SH-SY5Y (cell line): ENCODE results near the gene SAMM50.

Experiments used
- GATA2 ChIP-seq: IDR thresholded peaks from 2 replicates; pipeline ENCODE4 v1.6.1; 2011; ENCODE audit warnings: mild to moderate bottlenecking, low read depth, low read length
- GATA3 ChIP-seq: IDR thresholded peaks from 2 replicates; pipeline ENCODE4 v1.6.1; 2011; ENCODE audit warnings: low read depth, mild to moderate bottlenecking, low read length, moderate library complexity

The SAMM50 gene

DNA sequence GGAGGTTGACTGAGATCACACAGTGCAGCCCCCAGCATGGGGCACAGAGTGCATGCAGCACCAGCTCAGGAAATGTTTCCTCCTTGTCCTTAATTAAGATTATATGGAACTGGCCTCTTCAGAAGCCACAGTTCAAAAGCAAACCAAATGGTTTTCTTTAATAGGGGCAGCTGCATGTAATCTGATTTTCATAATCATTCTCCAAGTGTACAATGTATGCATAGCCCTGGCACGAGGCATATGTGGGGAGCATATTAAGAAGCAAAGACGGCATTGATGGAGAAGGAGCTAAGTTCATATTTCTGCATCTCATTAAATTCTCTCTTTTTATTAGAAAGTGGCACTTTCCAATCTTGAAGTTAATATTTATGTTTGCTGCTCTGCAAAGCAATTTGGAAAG, 59.0 kb downstream of the SAMM50 start:
- no peak for TF ChIP-seq GATA3
- no peak for TF ChIP-seq GATA2

DNA sequence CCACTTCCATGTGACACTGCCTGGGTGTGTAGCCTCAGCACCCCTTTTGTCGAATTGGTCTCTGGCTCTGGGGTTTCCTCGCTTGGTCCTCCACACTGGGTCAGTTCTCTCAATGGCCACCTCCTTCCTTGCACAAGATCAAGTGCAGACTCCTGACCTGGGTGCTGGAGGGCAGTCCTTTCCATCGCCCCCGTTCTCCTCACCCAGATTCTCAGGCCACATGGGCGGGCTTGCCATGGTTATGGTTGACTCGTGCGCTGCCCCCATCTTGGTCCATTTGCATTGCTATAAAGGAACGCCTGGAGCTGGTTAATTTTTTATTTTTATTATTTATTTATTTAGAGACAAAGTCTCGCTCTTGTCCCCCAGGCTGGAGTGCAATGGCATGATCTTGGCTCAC, 63.4 kb downstream of the SAMM50 start:
- TF ChIP-seq GATA3: no peak
- no peak for TF ChIP-seq GATA2

DNA sequence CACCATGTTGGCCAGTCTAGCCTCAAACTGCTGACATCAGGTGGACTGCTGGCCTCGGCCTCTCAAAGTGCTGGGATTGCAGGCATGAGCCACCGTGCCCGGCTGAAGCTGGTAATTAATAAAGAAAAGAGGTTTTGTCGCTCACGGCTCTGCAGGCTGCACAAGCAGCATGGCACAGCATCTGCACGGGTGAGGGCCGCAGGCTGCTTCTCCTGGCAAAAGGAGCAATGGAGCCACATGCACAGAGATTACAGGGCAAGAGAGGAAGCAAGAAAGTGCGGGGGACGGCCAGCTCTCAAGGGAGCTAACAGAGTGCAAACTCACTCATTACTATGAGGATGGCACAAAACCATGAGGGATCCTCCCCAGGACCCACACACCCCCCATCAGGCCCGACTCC, 64.2 kb downstream of the SAMM50 start:
- TF ChIP-seq GATA3 (no peak), GATA2 (no peak)

DNA sequence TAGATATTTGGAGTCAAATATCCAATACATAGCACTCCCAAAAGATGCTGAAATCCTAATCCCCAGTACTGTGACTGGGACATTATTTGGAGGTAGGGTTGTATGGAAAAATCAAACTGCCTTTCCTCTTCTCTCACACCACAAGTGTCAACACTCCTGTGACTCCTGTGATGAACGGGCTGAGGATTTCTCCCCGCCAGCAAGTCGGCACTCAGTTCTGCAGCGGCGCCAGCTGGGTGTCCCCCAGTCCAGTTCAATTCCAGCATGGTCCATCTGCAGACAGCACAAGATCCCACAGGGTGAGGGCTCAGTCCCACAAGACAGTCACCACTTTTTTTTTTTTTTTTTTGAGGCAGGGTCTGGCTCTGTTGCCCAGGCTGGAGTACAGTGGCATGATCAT, 64.6 kb downstream of the SAMM50 start:
- TF ChIP-seq GATA3 (no peak), GATA2 (no peak)

DNA sequence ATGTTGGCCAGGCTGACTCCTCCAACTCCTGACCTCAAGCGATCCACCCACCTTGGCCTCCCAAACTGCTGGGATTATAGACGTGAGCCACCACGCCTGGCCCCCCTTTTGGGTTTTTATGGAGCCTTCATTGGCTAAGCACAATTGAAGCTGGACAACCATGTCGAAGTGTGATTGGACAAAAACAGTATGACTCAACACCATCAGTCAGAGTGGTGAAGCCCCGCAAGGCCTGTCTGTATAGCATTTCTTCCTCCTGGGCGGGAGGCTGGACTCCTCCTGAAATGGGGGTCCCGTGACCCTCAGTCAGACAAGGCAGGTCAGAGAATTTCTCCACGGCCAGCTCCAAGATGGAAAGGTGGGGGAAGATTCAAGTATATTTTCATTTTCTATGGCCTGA, 65.7 kb downstream of the SAMM50 start:
- TF ChIP-seq GATA3: no peak

DNA sequence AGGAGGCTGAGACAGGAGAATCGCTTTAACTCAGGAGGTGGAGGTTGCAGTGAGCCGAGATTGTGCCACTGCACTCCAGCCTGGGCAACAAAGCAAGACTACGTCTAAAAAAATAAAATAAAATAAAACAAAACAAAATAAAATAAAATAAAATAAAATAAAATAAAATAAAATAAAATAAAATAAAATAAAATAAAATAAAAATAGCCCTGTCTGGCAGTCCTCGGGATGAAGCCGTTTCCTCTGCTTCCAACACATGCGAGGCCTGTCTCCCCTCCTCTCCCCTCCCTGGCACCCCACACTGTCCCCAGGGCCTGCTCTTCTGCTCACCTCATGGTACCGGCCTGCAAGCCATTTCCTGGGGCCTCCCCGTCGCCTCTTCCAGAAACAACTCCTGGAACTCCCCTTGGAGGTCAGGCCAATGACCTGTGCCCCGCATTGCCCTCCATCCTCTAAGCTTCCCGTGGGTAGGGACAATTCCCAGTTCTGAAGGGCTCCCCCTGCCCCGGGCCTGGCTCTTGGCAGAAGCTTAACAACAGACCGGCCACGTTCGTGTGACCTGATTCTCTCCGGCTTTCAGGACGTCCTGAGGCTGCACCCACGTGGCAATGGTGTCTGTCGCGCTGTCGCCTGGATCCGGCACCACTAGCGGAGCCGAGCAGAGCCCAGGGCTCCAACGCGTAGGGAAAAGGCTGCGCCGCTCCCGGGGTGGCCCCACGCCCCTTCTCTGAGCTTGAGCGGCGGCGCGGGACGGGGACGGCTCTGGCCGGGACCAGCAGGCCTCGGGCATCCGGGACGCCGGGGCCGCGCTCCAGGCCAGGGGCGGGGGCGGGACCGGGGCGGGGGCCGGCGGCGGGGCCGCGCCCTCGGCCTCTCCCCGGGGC, 68.4 kb downstream of the SAMM50 start:
- TF ChIP-seq GATA2: no peak
- TF ChIP-seq GATA3: no peak

DNA sequence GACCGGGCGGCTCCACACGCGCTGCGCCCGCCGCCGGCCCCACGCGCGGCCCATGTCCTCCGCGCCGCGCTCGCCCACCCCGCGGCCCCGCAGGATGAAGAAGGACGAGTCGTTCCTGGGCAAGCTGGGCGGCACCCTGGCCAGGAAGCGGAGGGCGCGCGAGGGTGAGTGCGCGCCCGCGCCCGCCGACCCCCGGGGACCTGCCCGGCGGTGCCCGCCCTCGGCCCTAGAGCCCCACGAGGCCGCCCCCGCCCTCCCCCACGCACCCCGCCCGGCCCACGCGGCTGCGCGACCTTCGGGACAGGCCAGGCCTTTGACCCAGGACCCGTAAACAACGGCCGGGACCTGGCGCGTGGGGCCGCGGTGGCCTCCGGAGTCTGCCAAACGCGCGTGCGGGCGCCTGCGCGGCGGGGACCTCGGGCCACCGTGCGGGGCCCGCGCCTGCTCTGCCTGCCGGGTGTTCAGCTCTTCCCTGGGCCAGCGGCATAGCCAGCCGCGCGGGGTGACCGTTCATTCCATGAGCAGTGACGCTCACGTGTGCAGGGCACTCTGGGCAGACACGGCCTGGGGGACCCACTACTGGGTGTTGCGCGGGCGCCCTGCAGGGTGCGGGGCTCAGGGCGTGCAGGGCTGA, 69.2 kb downstream of the SAMM50 start, which contains the start of gene PARVB:
PARVB (plus strand) TSS at position 15 of the 634 bp plus-strand sequence; CDS start at position 53, 38 bp downstream.
- TF ChIP-seq GATA3 (no peak), GATA2 (no peak)

DNA sequence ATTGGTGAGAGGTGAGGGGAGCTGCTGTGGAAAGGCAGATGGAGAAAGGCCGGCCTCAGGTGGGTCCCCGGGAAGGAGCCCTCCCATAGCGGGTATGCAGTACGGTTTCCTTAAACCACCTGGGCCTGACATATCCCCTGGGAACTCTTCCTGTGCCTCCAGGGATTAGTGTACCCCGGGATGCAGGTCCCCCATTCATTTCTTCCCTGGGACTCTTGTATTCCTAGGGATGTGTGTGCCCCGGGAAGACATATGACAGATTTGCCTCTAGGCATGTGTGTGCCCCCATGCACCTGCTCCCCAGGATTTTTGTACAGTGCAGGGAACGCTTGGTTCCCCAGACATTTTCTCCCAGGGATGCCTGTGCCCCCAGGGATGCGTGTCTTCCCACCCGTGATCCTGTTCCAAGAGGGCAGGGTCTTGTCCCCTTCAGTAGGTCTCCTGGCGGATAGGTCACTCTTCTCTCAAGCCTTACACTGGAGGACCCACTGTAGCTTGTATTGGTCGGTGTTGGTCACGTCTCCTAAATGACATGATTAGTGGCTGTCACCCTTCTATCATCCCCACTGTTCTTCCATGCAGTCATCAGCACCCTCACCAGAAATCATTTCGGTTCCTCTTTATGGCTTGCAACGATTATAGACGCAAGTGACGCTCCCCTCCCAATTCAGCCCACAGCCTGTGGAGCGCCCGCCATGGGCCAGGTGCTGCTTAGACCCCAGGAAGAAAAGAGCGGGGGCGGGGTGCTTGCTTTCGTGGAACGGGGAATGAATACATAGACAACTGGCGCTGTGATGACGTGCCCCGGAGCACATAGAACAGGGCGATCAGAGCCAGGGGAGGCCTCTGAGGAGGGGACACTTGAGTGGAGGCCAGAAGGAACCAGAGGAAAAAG, 70.2 kb downstream of the SAMM50 start:
- TF ChIP-seq GATA3: no peak
- no peak for TF ChIP-seq GATA2

DNA sequence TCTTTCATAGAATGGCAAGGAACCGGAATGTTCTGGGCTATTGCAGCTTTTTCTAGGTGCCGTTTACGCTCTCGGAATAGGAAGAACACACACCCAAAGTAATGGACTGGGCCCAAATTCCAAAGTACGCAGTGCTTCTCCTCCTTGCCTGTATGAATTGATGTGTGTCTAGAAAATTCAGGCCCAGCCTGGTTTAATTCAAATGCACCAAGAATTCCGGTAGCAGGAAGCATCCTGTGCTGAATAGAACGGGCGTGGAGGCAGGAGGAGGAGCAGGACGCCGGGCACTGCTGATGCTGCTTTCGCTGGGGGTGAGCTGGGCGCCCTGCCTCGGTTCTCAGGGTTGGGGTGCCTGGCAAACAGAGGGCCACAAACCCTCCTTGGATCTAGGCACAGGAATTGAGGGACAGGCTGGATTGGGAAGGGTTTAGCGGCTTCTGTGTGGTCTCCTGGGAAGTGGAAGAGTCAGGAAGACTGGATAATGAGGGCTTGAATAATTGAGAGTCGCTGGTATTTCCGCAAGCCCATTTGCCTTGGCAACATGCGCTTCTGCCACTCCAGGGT, 70.9 kb downstream of the SAMM50 start:
- TF ChIP-seq GATA2: no peak
- TF ChIP-seq GATA3: no peak

DNA sequence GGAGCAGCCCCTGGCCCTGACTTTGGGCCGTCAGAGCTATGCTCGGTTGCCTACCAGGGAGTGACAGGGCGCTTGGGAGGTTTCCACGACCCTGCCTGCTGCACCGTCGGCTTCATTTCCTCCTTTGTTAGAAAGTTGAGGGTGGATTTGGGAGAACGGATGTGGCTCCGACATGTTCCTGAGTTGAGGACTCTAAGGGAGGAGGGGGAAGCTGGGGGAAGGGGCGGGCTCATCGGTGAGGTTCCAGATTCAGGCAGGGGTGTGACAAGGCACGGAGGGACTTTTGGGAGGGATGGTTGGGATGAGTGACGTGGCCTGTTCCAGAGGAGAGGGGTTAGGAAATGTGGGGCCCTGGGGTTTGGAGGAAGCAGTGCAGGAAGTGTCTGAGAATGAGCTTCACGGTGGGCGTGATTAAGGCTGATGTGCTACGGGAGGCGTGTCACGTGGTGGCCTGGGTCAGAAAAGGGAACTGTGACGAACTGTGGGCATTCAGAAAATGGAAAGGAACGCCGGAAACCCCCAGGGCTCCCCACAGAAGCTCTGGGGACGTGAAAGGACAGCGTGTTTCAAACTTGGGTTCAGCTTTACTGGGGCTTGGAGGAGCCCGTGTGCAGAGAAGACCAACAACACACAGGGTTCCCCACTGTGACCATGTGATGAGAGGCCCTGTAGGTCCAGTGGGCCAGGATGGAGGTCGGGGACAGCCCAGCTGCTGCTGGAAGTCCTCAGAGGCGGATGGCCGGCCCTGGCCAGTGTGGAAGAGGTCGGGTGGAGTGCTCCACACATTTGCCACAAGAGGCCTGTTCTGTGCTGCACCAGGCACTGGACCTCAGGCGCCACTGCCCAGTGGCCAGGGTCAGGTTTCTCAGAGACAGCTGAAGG, 71.6 kb downstream of the SAMM50 start:
- TF ChIP-seq GATA3: no peak
- TF ChIP-seq GATA2: no peak

DNA sequence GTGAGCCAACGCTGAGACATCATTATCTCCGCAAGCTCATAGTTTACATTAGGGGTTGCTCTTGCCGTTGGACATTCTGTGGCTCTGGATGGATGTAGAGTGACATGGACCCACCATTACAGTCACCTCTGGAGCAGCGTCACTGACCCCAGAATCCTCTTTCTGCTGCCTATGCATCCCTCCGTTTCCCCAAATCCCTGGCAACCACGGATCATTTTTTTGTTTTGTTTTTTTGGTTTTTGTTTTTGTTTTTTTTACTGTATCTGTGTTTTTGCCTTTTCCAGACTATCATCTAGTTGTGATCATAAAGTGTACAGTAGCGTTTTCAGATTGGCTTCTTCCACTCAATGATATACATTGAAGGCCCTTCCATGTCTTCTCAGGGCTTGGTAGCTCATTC, 72.8 kb downstream of the SAMM50 start:
- TF ChIP-seq GATA2: no peak
- no peak for TF ChIP-seq GATA3

DNA sequence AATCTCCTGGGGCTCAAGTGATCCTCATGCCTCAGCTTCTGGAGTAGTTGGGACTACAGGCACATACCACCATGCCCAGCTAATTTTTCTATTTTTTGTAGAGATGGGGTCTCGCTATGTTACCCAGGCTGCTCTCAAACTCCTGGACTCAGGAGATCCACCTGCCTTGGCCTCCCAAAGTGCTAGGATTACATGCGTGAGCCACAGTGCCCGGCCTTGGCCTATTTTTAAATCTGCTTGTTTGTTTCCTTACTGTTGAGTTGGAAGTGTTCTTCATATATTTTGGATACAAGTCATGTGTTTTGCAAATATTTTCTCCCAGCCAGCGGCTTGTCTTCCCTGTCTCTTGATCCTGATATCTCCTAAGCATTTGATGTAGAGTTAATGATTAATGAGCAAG, 73.8 kb downstream of the SAMM50 start:
- TF ChIP-seq GATA3: no peak
- TF ChIP-seq GATA2: no peak

DNA sequence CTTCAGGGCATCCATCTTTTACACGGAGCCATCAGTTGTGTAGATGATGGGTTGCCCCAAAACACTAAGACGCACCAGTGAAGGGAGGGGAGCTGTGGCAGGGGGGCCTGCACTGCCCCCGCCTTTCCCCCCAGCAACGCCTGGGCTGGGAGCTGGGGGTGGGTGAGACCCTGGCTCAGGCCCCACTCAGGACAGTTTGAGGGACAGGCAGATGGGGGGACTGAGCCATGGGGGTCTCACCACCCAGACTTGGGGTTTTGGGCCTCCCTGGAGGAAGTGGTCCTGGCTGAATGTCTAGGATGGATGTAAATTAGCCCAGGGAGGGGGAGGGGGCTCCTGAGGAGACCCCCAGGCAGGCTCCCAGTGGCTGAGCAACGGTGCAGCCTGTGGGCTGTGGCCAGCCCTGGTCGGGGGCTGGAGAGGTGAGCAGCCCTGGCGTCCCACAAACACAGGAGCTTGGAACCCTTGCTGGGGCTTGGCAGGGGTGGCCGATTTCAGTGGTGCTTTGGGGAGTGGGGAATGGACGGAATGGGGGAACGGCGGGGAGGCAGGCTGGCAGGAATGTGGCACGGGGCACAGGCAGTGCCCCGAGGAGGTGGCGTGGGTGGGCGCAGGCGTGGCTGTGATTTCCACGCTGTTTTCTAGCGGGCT, 74.9 kb downstream of the SAMM50 start:
- TF ChIP-seq GATA2: no peak
- no peak for TF ChIP-seq GATA3
